ENCODE measurements around the gene UBE2E2.

UBE2E2 gene

DNA sequence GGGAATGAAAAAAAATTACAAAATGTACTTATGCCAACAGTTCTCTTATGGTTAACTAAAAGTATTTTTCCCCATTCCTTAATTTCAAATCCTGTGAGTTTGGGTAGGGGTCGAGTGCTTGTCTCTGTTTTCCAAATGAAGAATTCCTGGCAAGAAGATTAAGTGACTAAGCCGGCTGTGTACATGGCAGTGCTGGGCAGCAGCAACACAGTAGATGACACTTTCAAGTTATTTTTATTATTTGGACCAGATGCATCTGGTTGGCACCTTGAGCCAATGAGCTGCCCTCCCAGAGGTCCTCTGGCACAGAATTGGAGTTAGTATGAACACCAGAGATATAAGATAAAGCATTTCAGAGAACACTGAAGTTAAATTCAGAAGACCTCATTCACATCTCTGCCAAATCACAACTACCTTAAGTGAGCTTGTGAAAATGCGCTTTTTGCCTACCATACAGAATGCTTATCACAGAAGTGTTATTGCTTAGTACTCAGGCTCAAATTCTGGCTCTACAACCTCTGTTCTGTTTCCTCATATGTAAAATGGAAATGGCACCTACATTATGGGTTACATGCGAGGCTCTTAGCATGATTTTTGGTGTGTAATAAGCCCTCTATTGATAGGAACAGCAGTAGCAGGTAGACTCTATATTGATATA, 256.9 kb downstream of the UBE2E2 start:
- Histone ChIP-seq H2AFZ (ENCODE audit: low read length) (no peak overlapping the region), H3K4me2 (ENCODE audit: low read length) (no peak overlapping the region), H3K4me3 (ENCODE audit: low read depth, low read length, poor library complexity, severe bottlenecking) (no peak overlapping the region), H3K9me2 (ENCODE audit: low read depth, low read length) (no peaks in the 10 kb centered on the region), H3F3A (ENCODE audit: insufficient read depth, low read length) (peaks cover 5% of the 10 kb centered on the region; the same call in 1 of the 2 replicates), H4K20me1 (ENCODE audit: insufficient read depth, low read length) (no peaks in the 10 kb centered on the region), H3K36me3 (ENCODE audit: insufficient read depth, low read length) (no peaks in the 10 kb centered on the region), H3K4me1 (ENCODE audit: insufficient read depth, low read length, severe bottlenecking) (no peaks in the 10 kb centered on the region), H3K79me2 (ENCODE audit: insufficient read depth, low read length) (no peaks in the 10 kb centered on the region), H3K27me3 (ENCODE audit: insufficient read depth, low read length) (no peaks in the 10 kb centered on the region), H3K9me3 (ENCODE audit: low read length) (no peaks in the 10 kb centered on the region), H3K27ac (ENCODE audit: low read depth, low read length, poor library complexity, severe bottlenecking) (no peak overlapping the region), H3K9ac (ENCODE audit: low read length) (no peak overlapping the region)
- TF ChIP-seq CTCF (IDR thresholded peaks at IDR 0.05; ENCODE audit: low read length) (no peak), EZH2 (IDR thresholded peaks at IDR 0.05; ENCODE audit: borderline replicate concordance, low read length) (no peak)

DNA sequence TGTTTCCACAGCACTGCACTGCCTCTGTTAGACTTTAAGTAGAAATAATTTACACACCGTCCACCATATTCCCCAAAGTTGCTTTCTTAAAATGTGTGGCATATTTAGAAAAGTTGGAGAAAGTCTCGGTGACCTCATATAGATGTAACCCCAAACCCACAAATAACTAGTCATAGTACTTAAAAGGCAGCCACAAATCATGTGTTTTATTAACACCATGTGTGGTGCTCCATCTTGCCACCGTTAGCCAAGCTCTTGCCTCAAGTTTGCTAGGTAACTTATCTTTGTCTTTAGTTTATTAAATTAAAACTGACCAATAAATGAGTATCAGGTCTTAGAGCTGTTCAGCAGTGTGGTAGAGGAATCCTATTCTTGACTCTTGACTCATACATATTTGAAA, 257.9 kb downstream of the UBE2E2 start:
- no peak overlapping the region for H2AFZ ChIP-seq (ENCODE audit: low read length)
- no peak for TF ChIP-seq CTCF (IDR thresholded peaks at IDR 0.05; ENCODE audit: low read length)
- TF ChIP-seq EZH2 (IDR thresholded peaks at IDR 0.05; ENCODE audit: borderline replicate concordance, low read length), result no peak
- no peak overlapping the region for H3K4me2 ChIP-seq (ENCODE audit: low read length)
- no peaks in the 10 kb centered on the region for H3K27me3 ChIP-seq (ENCODE audit: insufficient read depth, low read length)
- H3K27ac ChIP-seq (ENCODE audit: low read depth, low read length, poor library complexity, severe bottlenecking), result no peak overlapping the region
- H4K20me1 ChIP-seq (ENCODE audit: insufficient read depth, low read length), result no peaks in the 10 kb centered on the region
- no peak overlapping the region for H3K9ac ChIP-seq (ENCODE audit: low read length)
- H3K79me2 ChIP-seq (ENCODE audit: insufficient read depth, low read length), result no peaks in the 10 kb centered on the region
- H3F3A ChIP-seq (ENCODE audit: insufficient read depth, low read length), result peaks cover 5% of the 10 kb centered on the region; the same call in 1 of the 2 replicates
- no peaks in the 10 kb centered on the region for H3K9me2 ChIP-seq (ENCODE audit: low read depth, low read length)
- no peaks in the 10 kb centered on the region for H3K4me1 ChIP-seq (ENCODE audit: insufficient read depth, low read length, severe bottlenecking)
- H3K9me3 ChIP-seq (ENCODE audit: low read length), result no peaks in the 10 kb centered on the region
- no peaks in the 10 kb centered on the region for H3K36me3 ChIP-seq (ENCODE audit: insufficient read depth, low read length)
- H3K4me3 ChIP-seq (ENCODE audit: low read depth, low read length, poor library complexity, severe bottlenecking), result no peak overlapping the region

DNA sequence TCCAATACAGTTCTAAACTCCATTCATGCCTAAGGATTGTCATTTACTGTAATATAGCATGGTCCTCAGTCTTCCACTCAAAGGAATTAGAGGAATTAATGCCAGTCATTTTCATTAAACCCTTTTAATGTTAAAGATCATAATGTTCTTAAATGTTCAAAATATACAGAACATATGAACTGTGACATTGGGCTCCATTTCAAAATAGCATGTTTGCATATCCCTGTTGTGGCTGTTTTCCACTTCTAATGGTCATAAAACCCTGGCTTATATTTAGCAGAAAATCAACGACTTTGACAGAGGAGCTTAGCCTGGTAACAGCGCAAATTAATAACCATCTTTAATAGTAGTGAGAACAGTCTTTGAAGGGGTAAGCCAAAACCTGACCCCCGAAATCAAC, 260.7 kb downstream of the UBE2E2 start:
- H3K9me3 ChIP-seq (ENCODE audit: low read length), result peaks cover 5% of the 10 kb centered on the region

More for the DNA sequence above, 260.7 kb downstream of the UBE2E2 start:
- Histone ChIP-seq H3K4me1 (ENCODE audit: insufficient read depth, low read length, severe bottlenecking) (no peaks in the 10 kb centered on the region), H3K9me2 (ENCODE audit: low read depth, low read length) (no peaks in the 10 kb centered on the region), H3K27me3 (ENCODE audit: insufficient read depth, low read length) (no peaks in the 10 kb centered on the region), H3K27ac (ENCODE audit: low read depth, low read length, poor library complexity, severe bottlenecking) (no peak overlapping the region), H3K36me3 (ENCODE audit: insufficient read depth, low read length) (no peaks in the 10 kb centered on the region), H3K4me2 (ENCODE audit: low read length) (no peak overlapping the region), H3K79me2 (ENCODE audit: insufficient read depth, low read length) (no peaks in the 10 kb centered on the region), H2AFZ (ENCODE audit: low read length) (no peak overlapping the region), H4K20me1 (ENCODE audit: insufficient read depth, low read length) (no peaks in the 10 kb centered on the region), H3K4me3 (ENCODE audit: low read depth, low read length, poor library complexity, severe bottlenecking) (no peak overlapping the region), H3K9ac (ENCODE audit: low read length) (no peak overlapping the region), H3F3A (ENCODE audit: insufficient read depth, low read length) (peaks cover 5% of the 10 kb centered on the region; the same call in 1 of the 2 replicates)
- no peak for TF ChIP-seq CTCF (IDR thresholded peaks at IDR 0.05; ENCODE audit: low read length)
- no peak for TF ChIP-seq EZH2 (IDR thresholded peaks at IDR 0.05; ENCODE audit: borderline replicate concordance, low read length)
